NT2/D1 (cell line): Measurements from ENCODE around the gene VNN1.

ENCODE experiments used
- DNase-seq: peaks from one replicate; pipeline ENCODE4 v3.0.0-alpha.2; 2011; ENCODE audit warnings: low read depth, low spot score
- H3K27me3 ChIP-seq: 2 replicates; pipeline ENCODE4 v1.6.0; 2011; ENCODE audit warnings: mild to moderate bottlenecking; ENCODE audit not compliant: insufficient read length, insufficient read depth
- H3K36me3 ChIP-seq: 2 replicates; pipeline ENCODE4 v1.6.1; 2011; ENCODE audit warnings: mild to moderate bottlenecking, low read length, mixed read lengths; ENCODE audit not compliant: insufficient read depth, insufficient read length
- H3K4me1 ChIP-seq: 2 replicates; pipeline ENCODE4 v1.5.1; 2011; ENCODE audit not compliant: insufficient read depth, insufficient read length
- H3K4me3 ChIP-seq: 2 replicates; pipeline ENCODE4 v1.5.1; 2011; ENCODE audit warnings: low read depth; ENCODE audit not compliant: insufficient read length
- H3K9ac ChIP-seq: 2 replicates; pipeline ENCODE4 v1.6.0; 2011; ENCODE audit warnings: low read depth; ENCODE audit not compliant: insufficient read length
- H3K9me3 ChIP-seq: 2 replicates; pipeline ENCODE4 v1.5.1; 2011; ENCODE audit warnings: mild to moderate bottlenecking, low read length; ENCODE audit not compliant: insufficient read depth
- SUZ12 ChIP-seq: IDR thresholded peaks from 2 replicates; pipeline ENCODE4 v1.6.1; 2011; ENCODE audit not compliant: insufficient read length, insufficient read depth; ENCODE audit errors: extremely low read depth
- YY1 ChIP-seq: IDR thresholded peaks from 2 replicates; pipeline ENCODE4 v1.6.1; 2011; ENCODE audit not compliant: insufficient read length, insufficient read depth
- ZNF274 ChIP-seq: IDR thresholded peaks from 2 replicates; pipeline ENCODE4 v1.6.1; 2011; ENCODE audit warnings: mild to moderate bottlenecking, low read depth, low read length

VNN1 gene

DNA sequence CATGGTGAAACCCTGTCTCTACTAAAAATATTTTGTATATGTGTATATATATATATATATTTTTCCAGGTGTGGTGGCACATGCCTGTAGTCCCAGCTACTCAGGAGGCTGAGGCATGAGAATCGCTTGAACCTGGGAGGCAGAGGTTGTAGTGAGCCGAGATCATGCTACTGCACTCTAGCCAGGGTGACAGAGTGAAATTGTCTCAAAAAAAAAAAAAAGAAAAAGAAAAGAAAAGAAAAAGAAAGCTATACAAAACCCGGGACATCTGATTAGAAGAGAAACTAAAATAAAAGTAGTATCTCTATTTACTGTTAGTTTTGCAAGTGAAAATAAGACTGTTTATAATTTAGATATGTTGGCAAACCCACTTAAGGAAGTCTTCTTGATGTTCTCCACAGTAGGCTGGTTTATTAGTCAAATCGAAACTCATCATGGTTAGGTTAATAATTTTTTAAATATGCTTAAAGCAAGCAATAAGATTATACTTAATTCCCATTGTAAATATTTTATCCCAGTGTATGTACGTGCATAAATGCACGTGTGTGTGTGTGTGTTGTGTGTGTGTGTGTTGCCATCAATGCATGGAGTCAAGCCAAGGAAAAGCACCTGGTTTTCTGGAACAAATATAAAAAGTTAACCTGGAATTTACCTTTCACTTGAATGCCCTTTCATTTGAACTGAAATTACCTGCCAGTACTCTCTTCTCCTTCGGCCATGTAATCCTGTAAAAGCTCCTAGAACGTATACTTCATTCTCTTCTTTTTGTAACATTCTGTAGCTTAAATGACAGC lies 36.8 kb upstream of the VNN1 start:
- TF ChIP-seq SUZ12 (no peak), YY1 (no peak), ZNF274 (no peak)
- no peaks in the 10 kb centered on the region for H3K36me3 ChIP-seq
- no peaks in the 10 kb centered on the region for H3K27me3 ChIP-seq
- DNase-seq = no peak
- H3K9me3 ChIP-seq = no peaks in the 10 kb centered on the region
- H3K9ac ChIP-seq = no peak overlapping the region
- H3K4me1 ChIP-seq = no peaks in the 10 kb centered on the region
- no peak overlapping the region for H3K4me3 ChIP-seq

DNA sequence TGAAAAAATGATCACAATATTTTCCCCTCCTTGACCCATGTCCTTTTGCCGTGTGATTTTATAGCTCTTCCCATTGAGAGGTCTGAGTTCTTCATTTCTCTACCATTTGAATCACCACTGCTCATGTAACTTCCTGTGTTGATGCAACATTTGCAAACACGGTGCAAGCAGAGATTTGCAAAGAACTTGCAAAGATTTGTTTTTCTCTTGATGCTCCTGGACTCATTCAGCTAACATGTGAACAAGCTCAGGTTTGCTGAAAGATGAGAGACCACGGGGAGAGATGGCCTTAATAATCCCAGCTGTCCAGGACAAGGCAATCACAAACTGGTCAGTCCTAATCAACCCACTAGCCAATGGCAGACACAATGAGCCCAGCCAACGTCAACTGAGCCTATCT lies 35.3 kb upstream of the VNN1 start:
- TF ChIP-seq SUZ12 (no peak), ZNF274 (no peak), YY1 (no peak)
- H3K9ac ChIP-seq = no peak overlapping the region

DNA sequence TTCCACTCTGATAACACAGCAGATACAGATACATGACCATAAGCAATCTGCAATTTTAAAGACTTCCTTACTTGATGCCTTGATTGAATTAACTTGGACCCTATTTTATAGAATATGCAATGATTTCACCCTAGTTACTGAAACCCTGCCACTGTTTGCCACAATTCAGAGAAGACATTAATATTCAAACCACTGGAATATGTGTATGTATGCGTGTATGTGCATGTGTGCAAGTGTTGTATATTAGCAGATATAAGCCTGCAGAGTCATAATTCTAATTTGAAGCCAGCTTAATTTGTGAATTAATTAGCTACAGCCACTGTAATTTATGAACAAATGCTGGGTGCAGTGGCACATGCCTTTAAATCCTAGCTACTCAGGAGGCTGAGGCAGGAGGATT lies 34.6 kb upstream of the VNN1 start:
- Histone ChIP-seq H3K4me1 (no peaks in the 10 kb centered on the region), H3K27me3 (no peaks in the 10 kb centered on the region), H3K9me3 (no peaks in the 10 kb centered on the region), H3K9ac (no peak overlapping the region), H3K36me3 (no peaks in the 10 kb centered on the region), H3K4me3 (no peak overlapping the region)
- no peak for TF ChIP-seq YY1
- TF ChIP-seq SUZ12 = no peak
- no peak for TF ChIP-seq ZNF274
- DNase-seq = no peak

More for the DNA sequence above, 35.3 kb upstream of the VNN1 start:
- Histone ChIP-seq H3K27me3 (no peaks in the 10 kb centered on the region), H3K4me1 (no peaks in the 10 kb centered on the region), H3K9me3 (no peaks in the 10 kb centered on the region), H3K4me3 (no peak overlapping the region), H3K36me3 (no peaks in the 10 kb centered on the region)
- no peak for DNase-seq

DNA sequence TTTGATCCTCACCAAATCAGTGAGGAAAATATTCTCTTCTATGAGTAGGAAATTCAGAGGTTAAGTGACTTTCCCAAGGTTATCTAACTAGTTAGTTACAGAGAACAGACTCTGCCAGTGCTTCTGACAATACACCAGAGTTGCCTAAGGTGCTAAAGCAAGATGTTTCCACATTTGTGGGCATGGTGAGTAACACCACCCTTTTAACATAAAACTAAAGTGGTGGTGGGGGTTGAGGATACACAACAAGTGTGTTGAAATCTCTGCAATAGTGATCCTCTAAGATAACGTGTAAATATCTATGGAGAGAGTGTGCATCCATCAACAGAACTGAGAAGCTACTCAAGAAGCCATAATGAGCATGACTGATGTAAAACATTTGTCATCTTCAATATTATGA lies 32.2 kb upstream of the VNN1 start:
- Histone ChIP-seq H3K9ac (no peak overlapping the region), H3K36me3 (no peaks in the 10 kb centered on the region), H3K27me3 (no peaks in the 10 kb centered on the region), H3K9me3 (no peaks in the 10 kb centered on the region), H3K4me1 (no peaks in the 10 kb centered on the region), H3K4me3 (no peak overlapping the region)
- TF ChIP-seq ZNF274 (no peak), SUZ12 (no peak), YY1 (no peak)
- DNase-seq = no peak

DNA sequence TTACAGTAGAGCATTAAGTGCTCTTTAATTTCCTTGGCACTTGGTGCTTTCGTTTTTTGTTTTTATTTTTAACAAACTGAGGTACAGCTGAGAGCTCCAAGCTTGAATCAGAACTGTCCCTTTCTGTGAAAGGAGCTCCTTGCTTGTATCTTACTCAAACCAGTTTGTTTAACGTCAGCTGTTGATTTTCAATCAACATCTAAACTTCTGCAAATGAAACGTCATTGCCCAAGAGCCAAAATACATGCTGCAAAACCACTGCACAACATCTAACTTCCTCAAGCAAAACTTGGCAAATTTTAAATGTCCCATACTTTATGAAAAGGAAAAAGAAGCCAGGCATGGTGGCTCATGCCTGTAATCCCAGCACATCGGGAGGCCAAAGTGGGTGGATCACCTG lies 28.6 kb upstream of the VNN1 start:
- DNase-seq = no peak
- Histone ChIP-seq H3K27me3 (no peaks in the 10 kb centered on the region), H3K9me3 (no peaks in the 10 kb centered on the region)

DNA sequence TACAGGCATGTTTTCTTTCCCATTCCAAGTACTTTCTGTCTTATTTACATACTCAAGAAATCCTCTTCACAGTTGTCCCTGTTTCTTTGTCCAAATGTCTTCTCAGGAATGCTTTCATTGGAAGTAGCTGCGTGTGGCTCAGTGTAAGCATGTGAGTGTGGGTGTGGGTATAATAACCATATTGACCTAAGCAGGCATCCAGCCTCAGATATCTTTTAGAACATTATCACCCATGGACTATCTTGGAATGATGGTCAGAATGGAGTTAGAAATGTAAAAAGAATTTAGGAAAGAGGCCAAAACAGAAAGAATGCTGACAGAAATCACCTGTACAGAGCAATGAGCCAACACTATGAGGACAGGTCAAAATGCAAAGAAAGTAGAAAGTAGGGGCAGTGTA lies 27.4 kb upstream of the VNN1 start:
- no peaks in the 10 kb centered on the region for H3K4me1 ChIP-seq
- H3K9ac ChIP-seq = no peak overlapping the region
- no peak for TF ChIP-seq ZNF274
- no peak for TF ChIP-seq YY1
- no peak for TF ChIP-seq SUZ12
- no peaks in the 10 kb centered on the region for H3K27me3 ChIP-seq
- no peaks in the 10 kb centered on the region for H3K36me3 ChIP-seq
- H3K4me3 ChIP-seq = no peak overlapping the region
- DNase-seq = no peak
- no peaks in the 10 kb centered on the region for H3K9me3 ChIP-seq

More for the DNA sequence above, 28.6 kb upstream of the VNN1 start:
- Histone ChIP-seq H3K4me3 (no peak overlapping the region), H3K9ac (no peak overlapping the region), H3K4me1 (no peaks in the 10 kb centered on the region), H3K36me3 (no peaks in the 10 kb centered on the region)
- TF ChIP-seq SUZ12 (no peak), ZNF274 (no peak), YY1 (no peak)

DNA sequence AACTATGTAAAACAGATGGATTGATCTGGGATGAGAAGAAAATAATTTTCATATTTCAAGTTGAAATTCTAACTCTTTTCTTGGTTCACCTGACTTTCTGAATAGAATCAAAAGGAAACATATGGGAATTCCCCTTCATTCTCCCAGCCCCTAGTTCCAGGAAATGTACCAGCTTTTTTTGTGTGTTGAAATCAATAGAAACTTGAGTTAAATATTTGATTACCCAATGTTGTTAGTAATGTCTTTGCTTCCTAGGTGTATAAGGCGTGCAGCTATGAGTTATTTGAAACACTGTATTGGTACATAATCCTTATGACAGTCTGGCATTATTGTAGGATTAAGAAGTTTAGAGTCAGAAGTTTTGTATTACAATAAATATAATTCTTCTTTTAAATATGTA lies 22.4 kb upstream of the VNN1 start:
- Histone ChIP-seq H3K27me3 (no peaks in the 10 kb centered on the region), H3K4me1 (no peaks in the 10 kb centered on the region), H3K9ac (no peak overlapping the region), H3K36me3 (no peaks in the 10 kb centered on the region), H3K9me3 (no peaks in the 10 kb centered on the region), H3K4me3 (no peak overlapping the region)
- no peak for DNase-seq
- TF ChIP-seq SUZ12 (no peak), YY1 (no peak), ZNF274 (no peak)
